ENCODE data around the gene TP53BP2. TPM values are rescaled to one million over a fixed set of nuclear protein-coding genes. Genes with fewer than 3 reads are reported as not detected.

The TP53BP2 gene
- total and polyA plus RNA-seq, 11 donors = 4.6 to 44.8 (median 22.3) TPM

GRCh38 chr1:223732993-223733798 lies 112.6 kb downstream of the TP53BP2 start:
- Histone ChIP-seq H3K4me3 (no peak overlapping the region), H3K27me3 (no peaks in the 10 kb centered on the region), H3K9me3 (no peaks in the 10 kb centered on the region), H3K4me1 (peaks cover 25 to 69% (median 54%) of the 10 kb centered on the region in 12 donors), H3K27ac (peak overlapping the region in 11 of 12 donors; percentile 60 to 86 (median 72)), H3K36me3 (peaks cover 0 to 15% (median 4%) of the 10 kb centered on the region in 9 donors)
- DNase-seq (peak in 4 of 5 donors; percentile 60 to 66 (median 63)), ATAC-seq (peak in 3 of 4 donors; percentile 14 to 76 (median 56))
- 48 to 59% (median 57%) methylated on average over 6 of the region's 6 CpGs for WGBS, 4 donors
- TF ChIP-seq POLR2A (IDR thresholded peaks at IDR 0.05) = no peak
- no peak for TF ChIP-seq CTCF (IDR thresholded peaks at IDR 0.05)
- intact Hi-C loops (cut with DNase I) = no loop called here

GRCh38 chr1:223731133-223731770 lies 114.5 kb downstream of the TP53BP2 start:
- Histone ChIP-seq H3K27ac (peak overlapping the region in 11 of 12 donors; percentile 47 to 86 (median 72)), H3K9me3 (no peaks in the 10 kb centered on the region), H3K36me3 (peaks cover 0 to 16% (median 4%) of the 10 kb centered on the region in 9 donors), H3K4me3 (no peak overlapping the region), H3K4me1 (peaks cover 28 to 85% (median 67%) of the 10 kb centered on the region in 12 donors), H3K27me3 (no peaks in the 10 kb centered on the region)
- intact Hi-C loops (cut with DNase I) = no loop called here
- peak; percentile 59 to 88 (median 85) for DNase-seq
- WGBS, 4 donors = 33 to 41% (median 36%) methylated on average over 13 of the region's 13 CpGs
- ATAC-seq = peak; percentile 30 to 58 (median 47)
- TF ChIP-seq CTCF (IDR thresholded peaks at IDR 0.05) (no peak), POLR2A (IDR thresholded peaks at IDR 0.05) (no peak)

GRCh38 chr1:223730479-223731132 lies 115.1 kb downstream of the TP53BP2 start:
- Histone ChIP-seq H3K27ac (peak overlapping the region in 11 of 12 donors; percentile 4 to 86 (median 72)), H3K27me3 (no peaks in the 10 kb centered on the region), H3K36me3 (peaks cover 0 to 16% (median 4%) of the 10 kb centered on the region in 9 donors), H3K4me1 (peaks cover 31 to 87% (median 70%) of the 10 kb centered on the region in 12 donors), H3K4me3 (no peak overlapping the region), H3K9me3 (no peaks in the 10 kb centered on the region)
- 47 to 61% (median 51%) methylated on average over 4 of the region's 4 CpGs for WGBS, 4 donors
- intact Hi-C loops (cut with DNase I) = no loop called here
- DNase-seq = no peak
- TF ChIP-seq POLR2A (IDR thresholded peaks at IDR 0.05) = no peak
- no peak for TF ChIP-seq CTCF (IDR thresholded peaks at IDR 0.05)
- ATAC-seq = no peak
